GM19372 (cell line): ENCODE data around the gene FAM25G.
"Not testable (repeated sequence)": the region's sequence is repeated elsewhere in the genome, so short reads cannot be mapped to it uniquely, and the experiment has no call there.

Experiments used
- ATAC-seq: cut with Tn5 transposase; IDR thresholded peaks from one replicate; pipeline ENCODE4 v1.9.1; 2021; ENCODE audit warnings: mild to moderate bottlenecking, low read depth, moderate library complexity; ENCODE audit not compliant: unreplicated experiment

Gene FAM25G

GRCh38 chr10:47467458-47467857 is 24.0 kb downstream of the FAM25G start:
- ATAC-seq, result not testable (repeated sequence)

- ATAC-seq, result not testable (repeated sequence)
These were observed 26.1 kb downstream of the FAM25G start for GRCh38 chr10:47465216-47465917.

GRCh38 chr10:47462577-47463358 is 28.7 kb downstream of the FAM25G start:
- not testable (repeated sequence) for ATAC-seq

GRCh38 chr10:47461261-47461687 is 30.2 kb downstream of the FAM25G start:
- ATAC-seq, result not testable (repeated sequence)

GRCh38 chr10:47458466-47459154 is 32.9 kb downstream of the FAM25G start:
- no peak for ATAC-seq

GRCh38 chr10:47457826-47458225 is 33.7 kb downstream of the FAM25G start:
- no peak for ATAC-seq

- no peak for ATAC-seq
These were observed 34.0 kb downstream of the FAM25G start for GRCh38 chr10:47457528-47457820.

GRCh38 chr10:47456794-47457527 is 34.5 kb downstream of the FAM25G start:
- ATAC-seq, result no peak

- ATAC-seq, result no peak
These were observed 35.3 kb downstream of the FAM25G start for GRCh38 chr10:47456079-47456785.

GRCh38 chr10:47455350-47456078 is 36.0 kb downstream of the FAM25G start:
- not testable (repeated sequence) for ATAC-seq

GRCh38 chr10:47454780-47455058 is 36.8 kb downstream of the FAM25G start:
- ATAC-seq, result no peak

GRCh38 chr10:47454008-47454779 is 37.3 kb downstream of the FAM25G start:
- no peak for ATAC-seq

- no peak for ATAC-seq
These were observed 38.1 kb downstream of the FAM25G start for GRCh38 chr10:47453141-47454007.

GRCh38 chr10:47452495-47453140 is 38.9 kb downstream of the FAM25G start:
- ATAC-seq, result no peak

- ATAC-seq, result no peak
These were observed 39.5 kb downstream of the FAM25G start for GRCh38 chr10:47451998-47452494.

- no peak for ATAC-seq
These were observed 40.1 kb downstream of the FAM25G start for GRCh38 chr10:47451273-47451997.

GRCh38 chr10:47450442-47450841 is 41.1 kb downstream of the FAM25G start:
- no peak for ATAC-seq
